ENCODE results near the gene TRIM72.
"Not testable (repeated sequence)": the region's sequence is repeated elsewhere in the genome, so short reads cannot be mapped to it uniquely, and the experiment has no call there.

The TRIM72 gene

DNA sequence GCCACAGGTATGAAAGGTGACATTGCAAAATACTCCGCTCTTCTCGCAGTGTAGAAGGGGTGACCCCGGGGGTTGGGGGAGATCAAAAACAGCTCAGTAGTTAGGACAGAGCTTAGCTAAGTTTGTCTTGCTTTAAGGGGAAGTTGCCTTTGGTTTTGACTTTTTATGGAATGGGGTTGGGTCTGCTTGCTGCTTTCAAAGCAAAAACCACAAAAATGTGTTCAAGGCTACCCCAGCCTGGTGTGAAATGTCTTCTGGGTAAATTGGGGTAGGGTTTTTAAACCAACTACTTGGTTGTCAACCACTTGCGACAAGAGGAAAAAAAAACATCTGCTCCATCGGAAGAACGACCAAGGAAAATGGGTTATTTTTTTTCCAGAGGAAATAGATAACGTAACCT is 27.7 kb upstream of the TRIM72 start:
- Mint-ChIP-seq H3K4me1 (ENCODE audit: low read depth) (peaks cover 95% of the 10 kb centered on the region), H3K27me3 (no peaks in the 10 kb centered on the region), H3K36me3 (ENCODE audit: low read depth) (peaks cover 100% of the 10 kb centered on the region), H3K4me3 (peak overlapping the region; percentile 70), H3K27ac (peak overlapping the region; percentile 100), H3K9me3 (no peaks in the 10 kb centered on the region)
- intact Hi-C loops (cut with micrococcal nuclease), result loop anchor here (10.0 kb wide), 1 partner anchor 169 kb away; the partner anchor contains the start of gene ITGAX

DNA sequence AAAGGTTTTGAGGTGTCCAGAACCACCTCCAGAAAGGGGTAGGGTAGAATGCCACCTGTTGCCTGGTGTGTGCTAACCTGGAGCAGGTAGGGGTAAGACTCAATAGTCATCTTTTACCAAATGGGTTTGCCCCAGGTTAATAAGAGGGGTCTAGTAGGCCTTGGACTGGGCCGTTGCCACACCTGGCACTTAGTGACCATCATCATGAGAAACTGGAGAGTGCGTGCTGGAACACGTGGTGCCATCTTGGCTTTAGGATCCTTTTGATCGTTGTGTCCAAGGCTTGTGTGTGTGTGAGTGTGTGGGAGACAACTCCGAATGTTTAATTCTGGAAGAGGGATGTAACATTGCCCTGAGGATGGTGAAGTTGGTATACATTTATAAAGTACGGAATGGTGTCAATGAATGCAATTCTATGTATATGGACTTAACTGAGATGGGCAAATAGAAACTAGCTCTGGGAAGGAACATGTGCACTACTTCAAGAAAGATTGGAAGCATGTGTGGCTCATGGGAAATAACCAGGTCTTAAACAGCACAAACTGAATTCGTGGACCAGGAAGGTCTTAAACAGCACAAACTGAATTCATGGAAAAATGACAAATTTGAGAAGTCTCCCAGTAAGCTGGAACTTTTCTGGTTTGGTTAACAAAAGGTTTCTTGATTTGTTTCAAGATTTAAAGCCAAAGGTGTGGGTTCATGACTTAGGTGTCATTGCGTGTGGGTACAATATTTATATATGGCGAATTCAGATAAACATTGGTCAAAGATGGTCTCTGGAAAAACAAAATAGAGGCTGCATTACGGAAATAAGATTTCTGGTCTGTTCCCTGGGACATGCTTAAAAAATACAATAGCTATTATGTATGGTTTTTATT is 26.8 kb upstream of the TRIM72 start:
- peak overlapping the region; percentile 100 for H3K27ac Mint-ChIP-seq
- intact Hi-C loops (cut with micrococcal nuclease), result loop anchor here (10.0 kb wide), 1 partner anchor 168 kb away; the partner anchor contains the start of gene ITGAX
- peaks cover 94% of the 10 kb centered on the region for H3K4me1 Mint-ChIP-seq (ENCODE audit: low read depth)
- H3K27me3 Mint-ChIP-seq, result no peaks in the 10 kb centered on the region
- H3K9me3 Mint-ChIP-seq, result no peaks in the 10 kb centered on the region
- H3K4me3 Mint-ChIP-seq, result peak overlapping the region; percentile 70
- H3K36me3 Mint-ChIP-seq (ENCODE audit: low read depth), result peaks cover 100% of the 10 kb centered on the region

DNA sequence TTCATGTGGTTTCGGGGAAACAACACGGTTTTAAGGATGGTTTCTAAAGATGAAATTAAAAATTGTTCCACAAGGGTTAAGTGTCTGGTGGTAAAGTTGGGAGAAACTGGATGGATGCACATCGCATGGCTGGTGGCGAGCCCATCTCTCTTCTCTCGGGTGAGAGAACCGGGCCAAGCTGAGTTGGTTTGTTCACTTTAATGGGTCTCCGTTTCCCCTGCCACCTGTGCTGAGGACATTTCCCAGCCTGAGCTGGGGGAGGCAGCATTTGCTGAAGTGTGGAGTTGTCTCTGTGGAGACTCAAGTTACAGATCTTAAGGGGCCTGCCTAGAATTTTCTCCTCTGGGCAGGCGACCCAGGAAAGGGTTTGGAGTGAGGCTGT is 26.1 kb upstream of the TRIM72 start:
- peaks cover 100% of the 10 kb centered on the region for H3K36me3 Mint-ChIP-seq (ENCODE audit: low read depth)
- no peak overlapping the region for H3K27ac Mint-ChIP-seq
- H3K27me3 Mint-ChIP-seq, result no peaks in the 10 kb centered on the region
- intact Hi-C loops (cut with micrococcal nuclease), result loop anchor here (10.0 kb wide), 1 partner anchor 167 kb away; the partner anchor contains the start of gene ITGAX
- H3K4me1 Mint-ChIP-seq (ENCODE audit: low read depth), result peaks cover 88% of the 10 kb centered on the region
- H3K9me3 Mint-ChIP-seq, result no peaks in the 10 kb centered on the region
- H3K4me3 Mint-ChIP-seq, result no peak overlapping the region

DNA sequence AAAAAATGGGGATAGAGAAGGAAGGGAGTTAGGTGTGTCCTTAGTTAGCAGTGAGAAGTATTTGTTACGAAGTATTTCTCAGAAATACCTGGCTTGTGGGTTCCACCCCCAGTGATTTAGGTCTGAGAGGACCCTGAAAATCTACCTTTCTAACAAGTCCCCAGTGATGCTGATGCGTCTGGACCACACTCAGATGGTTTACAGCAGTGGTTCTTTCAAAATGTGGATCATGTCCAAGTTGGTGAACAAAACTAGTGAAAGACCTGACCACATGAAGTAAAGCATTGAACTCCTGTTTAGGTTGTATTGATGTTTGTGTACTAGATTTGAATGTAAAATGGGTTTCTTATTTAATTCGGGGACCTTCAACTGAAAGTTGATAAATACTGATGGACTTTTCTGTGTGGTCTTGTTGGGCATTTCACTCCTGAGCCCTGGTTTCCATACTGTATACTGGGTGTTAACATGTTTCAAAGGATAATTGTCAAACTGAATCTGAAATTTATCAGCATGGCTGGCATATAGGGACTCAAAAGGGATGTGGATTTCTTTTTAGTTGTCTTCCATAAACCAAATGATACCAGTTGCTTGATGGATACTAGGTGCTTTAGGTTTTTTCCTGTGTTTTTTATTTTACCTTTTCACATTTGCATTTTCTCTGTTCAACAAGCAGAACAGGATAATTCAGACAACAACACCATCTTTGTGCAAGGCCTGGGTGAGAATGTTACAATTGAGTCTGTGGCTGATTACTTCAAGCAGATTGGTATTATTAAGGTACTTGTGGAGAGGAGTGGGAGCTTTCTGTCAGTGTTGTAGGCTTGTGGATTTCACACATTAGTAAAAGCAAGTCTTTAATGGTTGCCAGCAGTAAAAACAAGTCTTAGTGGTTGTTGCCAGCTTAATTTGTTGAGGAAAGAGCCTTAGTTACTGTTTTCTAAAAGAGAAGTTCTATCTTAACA is 25.2 kb upstream of the TRIM72 start:
- Mint-ChIP-seq H3K9me3 (no peaks in the 10 kb centered on the region), H3K4me1 (ENCODE audit: low read depth) (peaks cover 88% of the 10 kb centered on the region), H3K27me3 (no peaks in the 10 kb centered on the region), H3K4me3 (no peak overlapping the region), H3K36me3 (ENCODE audit: low read depth) (peaks cover 100% of the 10 kb centered on the region), H3K27ac (no peak overlapping the region)
- intact Hi-C loops (cut with micrococcal nuclease), result loop anchor here (10.0 kb wide), 1 partner anchor 166 kb away; the partner anchor contains the start of gene ITGAX

DNA sequence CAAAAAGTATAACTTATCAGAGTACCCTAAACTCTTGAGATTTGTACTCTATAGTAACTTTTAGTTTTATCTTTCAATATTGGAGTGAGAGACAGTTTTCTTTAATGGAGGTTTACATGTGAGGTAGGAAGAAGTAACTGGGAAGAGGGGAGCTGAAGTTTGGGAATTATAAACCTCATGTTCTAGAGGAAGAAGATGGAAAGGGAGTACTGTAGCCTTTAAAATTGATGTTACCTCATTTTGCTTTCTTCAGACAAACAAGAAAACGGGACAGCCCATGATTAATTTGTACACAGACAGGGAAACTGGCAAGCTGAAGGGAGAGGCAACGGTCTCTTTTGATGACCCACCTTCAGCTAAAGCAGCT is 24.5 kb upstream of the TRIM72 start:
- Mint-ChIP-seq H3K4me1 (ENCODE audit: low read depth) (peaks cover 87% of the 10 kb centered on the region), H3K27ac (no peak overlapping the region), H3K9me3 (no peaks in the 10 kb centered on the region), H3K27me3 (no peaks in the 10 kb centered on the region), H3K4me3 (no peak overlapping the region), H3K36me3 (ENCODE audit: low read depth) (peaks cover 100% of the 10 kb centered on the region)
- intact Hi-C loops (cut with micrococcal nuclease), result loop anchor here (10.0 kb wide), 1 partner anchor 165 kb away; the partner anchor contains the start of gene ITGAX

DNA sequence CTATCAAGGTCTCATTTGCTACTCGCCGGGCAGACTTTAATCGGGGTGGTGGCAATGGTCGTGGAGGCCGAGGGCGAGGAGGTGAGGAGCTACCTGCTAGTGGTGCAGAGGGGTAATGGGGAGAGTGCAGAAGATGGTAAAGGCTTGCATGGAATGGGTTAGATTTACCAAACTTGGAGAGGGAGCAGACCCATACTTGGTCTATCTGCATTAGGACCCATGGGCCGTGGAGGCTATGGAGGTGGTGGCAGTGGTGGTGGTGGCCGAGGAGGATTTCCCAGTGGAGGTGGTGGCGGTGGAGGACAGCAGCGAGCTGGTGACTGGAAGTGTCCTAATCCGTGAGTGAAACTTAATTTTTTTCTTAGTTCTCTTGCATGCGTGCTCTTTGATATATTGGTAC is 23.9 kb upstream of the TRIM72 start:
- H3K4me1 Mint-ChIP-seq (ENCODE audit: low read depth), result peaks cover 84% of the 10 kb centered on the region
- intact Hi-C loops (cut with micrococcal nuclease), result no loop called here
- no peaks in the 10 kb centered on the region for H3K27me3 Mint-ChIP-seq
- peaks cover 100% of the 10 kb centered on the region for H3K36me3 Mint-ChIP-seq (ENCODE audit: low read depth)
- H3K4me3 Mint-ChIP-seq, result no peak overlapping the region
- no peaks in the 10 kb centered on the region for H3K9me3 Mint-ChIP-seq
- no peak overlapping the region for H3K27ac Mint-ChIP-seq

DNA sequence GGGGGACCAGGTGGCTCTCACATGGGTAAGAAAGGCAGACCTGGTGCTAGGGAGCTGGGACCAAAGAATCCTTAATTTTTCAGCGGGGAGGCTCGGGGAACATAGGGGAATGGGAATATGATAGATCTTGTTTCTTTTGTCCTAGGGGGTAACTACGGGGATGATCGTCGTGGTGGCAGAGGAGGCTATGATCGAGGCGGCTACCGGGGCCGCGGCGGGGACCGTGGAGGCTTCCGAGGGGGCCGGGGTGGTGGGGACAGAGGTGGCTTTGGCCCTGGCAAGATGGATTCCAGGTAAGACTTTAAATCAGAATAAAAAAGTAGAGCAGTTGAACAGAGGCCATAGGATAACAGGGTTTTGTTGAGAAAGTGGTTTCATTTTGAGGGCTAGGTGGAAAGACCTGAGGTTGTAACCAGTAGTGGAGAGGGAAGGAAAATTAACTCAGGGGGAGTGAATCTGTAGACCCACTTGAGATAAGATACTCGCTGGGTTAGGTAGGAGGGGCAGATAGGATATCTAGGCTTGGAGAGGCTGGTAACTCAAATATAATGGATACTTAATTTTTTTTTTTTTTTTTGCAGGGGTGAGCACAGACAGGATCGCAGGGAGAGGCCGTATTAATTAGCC is 23.0 kb upstream of the TRIM72 start:
- no peaks in the 10 kb centered on the region for H3K27me3 Mint-ChIP-seq
- H3K4me1 Mint-ChIP-seq (ENCODE audit: low read depth), result peaks cover 80% of the 10 kb centered on the region
- H3K36me3 Mint-ChIP-seq (ENCODE audit: low read depth), result peaks cover 100% of the 10 kb centered on the region
- H3K27ac Mint-ChIP-seq, result peak overlapping the region; percentile 41
- H3K4me3 Mint-ChIP-seq, result no peak overlapping the region
- no peaks in the 10 kb centered on the region for H3K9me3 Mint-ChIP-seq
- intact Hi-C loops (cut with micrococcal nuclease), result no loop called here

DNA sequence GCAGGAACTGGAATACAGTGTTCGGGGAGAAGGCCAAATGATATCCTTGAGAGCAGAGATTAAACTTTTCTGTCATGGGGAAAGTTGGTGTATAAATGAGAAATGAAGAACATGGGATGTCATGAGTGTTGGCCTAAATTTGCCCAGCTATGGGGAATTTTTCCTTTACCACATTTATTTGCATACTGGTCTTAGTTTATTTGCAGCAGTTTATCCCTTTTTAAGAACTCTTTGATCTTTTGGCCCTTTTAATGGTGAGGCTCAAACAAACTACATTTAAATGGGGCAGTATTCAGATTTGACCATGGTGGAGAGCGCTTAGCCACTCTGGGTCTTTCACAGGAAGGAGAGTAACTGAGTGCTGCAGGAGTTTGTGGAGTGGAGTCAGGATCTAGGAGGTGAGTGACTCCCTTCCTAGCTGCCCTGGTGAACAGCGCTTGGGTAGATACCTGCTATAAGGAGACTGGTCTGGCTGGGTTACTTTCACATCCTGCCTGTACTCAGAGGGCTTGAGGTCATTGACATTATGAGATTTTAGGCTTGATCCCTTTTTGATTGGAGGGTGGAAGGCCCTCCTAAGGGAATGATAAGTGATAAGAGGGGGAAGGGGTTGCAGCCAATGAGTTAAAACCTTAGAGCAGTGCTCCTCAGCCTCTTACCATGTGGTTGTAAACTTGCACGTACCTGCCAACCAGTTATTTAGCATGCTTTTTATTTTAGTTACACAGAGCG is 22.1 kb upstream of the TRIM72 start:
- H3K27ac Mint-ChIP-seq, result no peak overlapping the region
- H3K9me3 Mint-ChIP-seq, result no peaks in the 10 kb centered on the region
- no peaks in the 10 kb centered on the region for H3K27me3 Mint-ChIP-seq
- no peak overlapping the region for H3K4me3 Mint-ChIP-seq
- peaks cover 77% of the 10 kb centered on the region for H3K4me1 Mint-ChIP-seq (ENCODE audit: low read depth)
- peaks cover 99% of the 10 kb centered on the region for H3K36me3 Mint-ChIP-seq (ENCODE audit: low read depth)
- intact Hi-C loops (cut with micrococcal nuclease), result no loop called here

DNA sequence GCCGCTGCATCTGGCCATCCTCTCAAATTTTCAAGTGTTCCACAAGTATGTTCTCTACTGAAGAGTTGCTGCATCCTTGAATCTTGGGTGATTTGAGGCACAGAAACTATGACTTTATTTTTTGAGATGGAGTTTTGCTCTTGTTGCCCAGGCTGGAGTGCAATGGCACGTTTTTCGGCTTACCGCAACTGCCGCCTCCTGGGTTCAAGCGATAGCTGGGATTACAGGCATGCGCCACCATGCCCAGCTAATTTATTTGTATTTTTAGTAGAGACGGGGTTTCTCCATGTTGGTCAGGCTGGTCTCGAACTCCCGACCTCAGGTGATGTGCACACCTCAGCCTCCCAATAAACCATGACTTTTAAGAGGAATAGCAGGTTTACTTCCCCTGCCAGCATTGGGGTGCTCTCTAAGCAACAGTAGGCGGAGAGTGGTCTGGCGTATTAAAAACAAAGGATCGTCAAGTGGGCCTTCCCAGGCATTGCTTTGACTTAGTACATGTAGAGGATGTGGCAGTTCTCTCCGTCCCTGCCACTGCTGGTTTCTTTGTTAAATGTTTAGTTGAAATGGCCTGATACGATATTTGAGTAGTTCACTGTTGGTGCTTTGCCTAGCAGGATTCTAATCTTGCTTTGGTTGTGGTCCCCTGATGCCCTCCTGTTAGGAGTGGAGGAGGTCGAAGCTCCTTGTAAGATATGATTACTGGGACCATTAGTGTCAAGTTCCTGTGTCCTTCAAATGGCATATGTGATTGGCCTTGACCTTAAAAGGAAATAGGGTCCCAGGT is 20.9 kb upstream of the TRIM72 start:
- Mint-ChIP-seq H3K36me3 (ENCODE audit: low read depth) (peaks cover 92% of the 10 kb centered on the region), H3K4me1 (ENCODE audit: low read depth) (peaks cover 74% of the 10 kb centered on the region), H3K4me3 (no peak overlapping the region), H3K27me3 (no peaks in the 10 kb centered on the region), H3K27ac (no peak overlapping the region), H3K9me3 (no peaks in the 10 kb centered on the region)
- intact Hi-C loops (cut with micrococcal nuclease), result no loop called here

DNA sequence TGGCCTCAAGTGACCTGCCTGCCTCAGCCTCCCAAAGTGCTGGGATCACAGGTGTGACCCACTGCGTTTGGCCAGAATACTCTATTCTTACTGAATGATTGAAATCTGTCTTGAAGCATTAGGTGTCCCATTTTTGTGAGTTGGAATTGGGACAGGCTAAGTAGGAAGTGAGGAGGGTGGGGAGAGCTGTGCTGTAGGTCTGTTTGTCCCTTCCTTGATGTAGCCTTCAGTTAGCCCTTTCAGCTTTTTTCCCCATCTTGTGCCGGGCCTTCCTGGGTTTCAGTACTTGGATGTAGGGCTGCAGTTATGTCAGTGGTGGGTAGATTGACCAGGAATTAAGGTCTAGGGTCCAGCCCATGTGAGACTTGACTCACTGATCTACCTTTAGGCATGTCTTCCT is 20.0 kb upstream of the TRIM72 start:
- H3K27ac Mint-ChIP-seq, result no peak overlapping the region
- no peaks in the 10 kb centered on the region for H3K9me3 Mint-ChIP-seq
- H3K36me3 Mint-ChIP-seq (ENCODE audit: low read depth), result peaks cover 90% of the 10 kb centered on the region
- H3K4me3 Mint-ChIP-seq, result no peak overlapping the region
- H3K27me3 Mint-ChIP-seq, result no peaks in the 10 kb centered on the region
- H3K4me1 Mint-ChIP-seq (ENCODE audit: low read depth), result peaks cover 78% of the 10 kb centered on the region
- intact Hi-C loops (cut with micrococcal nuclease), result no loop called here

DNA sequence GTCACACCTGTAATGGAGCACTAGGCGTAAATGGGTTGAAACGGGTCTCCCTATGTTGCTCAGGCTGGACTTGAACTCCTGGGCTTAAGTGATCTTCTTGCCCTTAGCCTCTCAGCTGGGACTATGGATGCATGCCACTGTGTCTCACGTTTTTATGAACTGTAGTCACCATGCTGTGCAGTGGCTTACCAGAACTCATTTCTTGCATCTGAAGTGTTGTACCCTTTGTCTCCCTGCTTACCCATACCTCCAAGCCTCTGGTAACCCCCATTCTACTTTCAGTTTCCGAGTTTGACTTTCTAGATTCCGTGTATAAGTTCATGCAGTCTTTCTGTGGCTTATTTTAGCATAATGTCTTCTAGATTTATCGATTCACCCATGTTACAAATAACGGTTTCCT is 19.0 kb upstream of the TRIM72 start:
- H3K4me1 Mint-ChIP-seq (ENCODE audit: low read depth), result peaks cover 79% of the 10 kb centered on the region
- intact Hi-C loops (cut with micrococcal nuclease), result no loop called here
- H3K36me3 Mint-ChIP-seq (ENCODE audit: low read depth), result peaks cover 90% of the 10 kb centered on the region
- no peaks in the 10 kb centered on the region for H3K27me3 Mint-ChIP-seq
- no peaks in the 10 kb centered on the region for H3K9me3 Mint-ChIP-seq
- no peak overlapping the region for H3K27ac Mint-ChIP-seq
- H3K4me3 Mint-ChIP-seq, result no peak overlapping the region

DNA sequence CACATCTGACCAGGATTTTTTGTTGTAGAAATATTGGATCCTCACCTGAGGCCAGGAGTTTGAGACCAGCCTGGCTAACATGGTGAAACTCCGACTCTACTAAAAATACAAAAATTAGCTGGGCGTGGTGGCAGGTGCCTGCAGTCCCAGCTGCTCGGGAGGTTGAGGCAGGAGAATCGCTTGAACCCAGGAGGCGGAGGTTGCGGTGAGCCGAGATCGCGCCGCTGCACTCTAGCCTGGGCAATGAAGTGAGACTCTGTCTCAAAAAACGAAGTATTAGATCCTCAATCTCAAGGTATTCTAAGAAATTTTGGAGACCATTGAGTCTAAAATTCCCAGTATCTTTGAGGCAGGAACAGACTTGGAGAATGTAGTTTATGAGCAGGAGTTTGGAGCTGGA is 18.1 kb upstream of the TRIM72 start:
- Mint-ChIP-seq H3K27ac (peak overlapping the region; percentile 48), H3K36me3 (ENCODE audit: low read depth) (peaks cover 85% of the 10 kb centered on the region), H3K4me1 (ENCODE audit: low read depth) (peaks cover 76% of the 10 kb centered on the region)
- H3K4me3 Mint-ChIP-seq; intact Hi-C loops (cut with micrococcal nuclease); H3K27me3 Mint-ChIP-seq; H3K9me3 Mint-ChIP-seq: not testable (repeated sequence)
